Ascending aorta (tissue), 2 donors: ENCODE data around the gene PEX12. TPM values are rescaled to one million over a fixed set of nuclear protein-coding genes. Genes with fewer than 3 reads are reported as not detected.
"Not testable (repeated sequence)": the region's sequence is repeated elsewhere in the genome, so short reads cannot be mapped to it uniquely, and the experiment has no call there.

ENCODE experiments used
- DNase-seq, 2 donors: peaks; one replicate each; pipeline ENCODE4 v3.0.0-alpha.2; 2019; ENCODE audit warnings: low spot score in 2 of 2
- H3K27ac ChIP-seq, 2 donors: fragments of 200-600 bp; sonication (generic); one replicate each; pipeline ENCODE4 v1.5.1; 2016 to 2017; ENCODE audit warnings: mild to moderate bottlenecking in 1 of 2
- H3K27me3 ChIP-seq: fragments of 200-600 bp; sonication (generic); one replicate; pipeline ENCODE4 v1.5.1; 2017
- H3K36me3 ChIP-seq, 2 donors: fragments of 200-600 bp; sonication (generic); one replicate each; pipeline ENCODE4 v1.5.1; 2016
- H3K4me1 ChIP-seq, 2 donors: fragments of 200-600 bp; sonication (generic); one replicate each; pipeline ENCODE4 v1.5.1; 2016 to 2017; ENCODE audit warnings: mild to moderate bottlenecking in 1 of 2
- H3K4me3 ChIP-seq, 2 donors: fragments of 200-600 bp; sonication (generic); one replicate each; pipeline ENCODE4 v1.5.1; 2016 to 2017; ENCODE audit warnings: mild to moderate bottlenecking in 1 of 2
- H3K9me3 ChIP-seq, 2 donors: fragments of 200-600 bp; sonication (generic); one replicate each; pipeline ENCODE4 v1.5.1; 2016
- intact Hi-C: fragments of 100-400 bp; cut with DNase I; formaldehyde crosslinking; loops from one replicate; pipeline ENCODE4 v1.15.1; 2023
- total RNA-seq: library from RNA; depleted of rRNA; stranded (reverse); fragments of >200 nt; gene quantifications from one replicate; pipeline ENCODE4 v1.1.0, GENCODE V29; 2016
- TF ChIP-seq, protein P1 (sequence below), 3 experiments: fragments of 200-600 bp in 2 of 3; fragments of 450-650 bp in 1 of 3; sonication (generic) in 2 of 3; IDR thresholded peaks; one replicate each; pipeline ENCODE4 v1.5.1; 2016 to 2019; ENCODE audit warnings: antibody characterized with exemption in 3 of 3, mild to moderate bottlenecking in 1 of 3, moderate library complexity in 1 of 3

The PEX12 gene
- total RNA-seq, 1 donor from 2014 or later = 5.6 TPM

- no peaks in the 10 kb centered on the region for H3K27me3 ChIP-seq
- intact Hi-C loops = loop anchor here (10.0 kb wide), 1 partner anchor 362 kb away; no protein-coding TSS in a partner anchor
- no peaks in the 10 kb centered on the region for H3K9me3 ChIP-seq
- H3K36me3 ChIP-seq = no peaks in the 10 kb centered on the region
- peaks cover 0 to 2% of the 10 kb centered on the region in 2 donors for H3K4me1 ChIP-seq
- H3K27ac ChIP-seq = peak overlapping the region in 1 of 2 donors; percentile 0
- TF ChIP-seq, protein P1, sequence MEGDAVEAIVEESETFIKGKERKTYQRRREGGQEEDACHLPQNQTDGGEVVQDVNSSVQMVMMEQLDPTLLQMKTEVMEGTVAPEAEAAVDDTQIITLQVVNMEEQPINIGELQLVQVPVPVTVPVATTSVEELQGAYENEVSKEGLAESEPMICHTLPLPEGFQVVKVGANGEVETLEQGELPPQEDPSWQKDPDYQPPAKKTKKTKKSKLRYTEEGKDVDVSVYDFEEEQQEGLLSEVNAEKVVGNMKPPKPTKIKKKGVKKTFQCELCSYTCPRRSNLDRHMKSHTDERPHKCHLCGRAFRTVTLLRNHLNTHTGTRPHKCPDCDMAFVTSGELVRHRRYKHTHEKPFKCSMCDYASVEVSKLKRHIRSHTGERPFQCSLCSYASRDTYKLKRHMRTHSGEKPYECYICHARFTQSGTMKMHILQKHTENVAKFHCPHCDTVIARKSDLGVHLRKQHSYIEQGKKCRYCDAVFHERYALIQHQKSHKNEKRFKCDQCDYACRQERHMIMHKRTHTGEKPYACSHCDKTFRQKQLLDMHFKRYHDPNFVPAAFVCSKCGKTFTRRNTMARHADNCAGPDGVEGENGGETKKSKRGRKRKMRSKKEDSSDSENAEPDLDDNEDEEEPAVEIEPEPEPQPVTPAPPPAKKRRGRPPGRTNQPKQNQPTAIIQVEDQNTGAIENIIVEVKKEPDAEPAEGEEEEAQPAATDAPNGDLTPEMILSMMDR (IDR thresholded peaks at IDR 0.05) = no peak
- DNase-seq = no peak
- H3K4me3 ChIP-seq = no peak overlapping the region
Observed at GRCh38 chr17:35536664-35537171, 41.7 kb downstream of the PEX12 start.

DNA sequence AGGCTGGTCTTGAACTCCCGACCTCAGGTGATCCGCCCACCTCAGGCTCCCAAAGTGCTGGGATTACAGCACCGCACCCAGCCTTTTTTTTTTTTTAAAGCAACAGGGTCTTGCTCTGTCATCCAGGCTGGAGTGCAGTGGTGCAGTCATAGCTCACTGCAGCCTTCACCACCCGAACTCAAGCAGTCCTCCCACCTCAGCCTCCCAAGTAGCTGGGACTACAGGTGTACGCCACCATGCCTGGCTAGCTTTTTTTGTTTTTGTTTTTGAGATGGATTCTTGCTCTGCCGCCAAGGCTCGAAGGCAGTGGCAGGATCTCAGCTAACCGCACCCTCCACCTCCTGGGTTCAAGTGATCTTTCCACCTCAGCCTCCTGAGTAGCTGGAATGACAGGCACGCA, 43.0 kb downstream of the PEX12 start:
- intact Hi-C loops = loop anchor here (10.0 kb wide), 1 partner anchor 361 kb away; no protein-coding TSS in a partner anchor
- H3K4me3 ChIP-seq = peak overlapping the region in 1 of 2 donors; percentile 15
- H3K9me3 ChIP-seq, H3K27ac ChIP-seq, H3K27me3 ChIP-seq, H3K4me1 ChIP-seq, DNase-seq, H3K36me3 ChIP-seq: not testable (repeated sequence)

DNA sequence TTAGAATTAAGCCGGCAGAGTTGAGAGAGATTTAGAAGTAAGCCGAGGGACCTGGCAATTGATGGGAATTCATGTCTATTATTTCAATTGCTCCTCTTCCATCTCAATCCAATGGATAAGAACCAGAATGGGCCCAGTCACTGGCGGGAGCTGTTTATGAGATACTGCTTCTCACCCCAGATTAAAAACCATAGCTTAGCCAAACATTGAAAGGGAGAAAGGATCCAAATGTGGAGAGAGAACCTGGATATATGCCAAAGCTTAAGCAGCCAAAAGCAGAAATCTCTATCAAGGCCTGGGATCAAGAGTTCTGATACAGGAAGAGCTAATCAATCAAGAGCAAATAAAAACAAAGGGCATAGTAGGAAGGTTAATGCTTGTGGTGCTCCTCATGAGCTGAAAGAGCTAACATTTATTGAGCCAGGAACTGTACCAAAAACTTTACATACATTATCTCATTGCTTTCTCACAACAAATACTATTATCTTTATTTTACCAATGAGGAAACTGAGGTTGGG, 43.7 kb downstream of the PEX12 start:
- peaks cover 0 to under 1% of the 10 kb centered on the region in 2 donors for H3K4me1 ChIP-seq
- TF ChIP-seq, protein P1 (IDR thresholded peaks at IDR 0.05) = no peak
- H3K27me3 ChIP-seq = no peaks in the 10 kb centered on the region
- intact Hi-C loops = loop anchor here (10.0 kb wide), 1 partner anchor 360 kb away; no protein-coding TSS in a partner anchor
- no peaks in the 10 kb centered on the region for H3K9me3 ChIP-seq
- H3K36me3 ChIP-seq = no peaks in the 10 kb centered on the region
- no peak overlapping the region for H3K4me3 ChIP-seq
- DNase-seq = no peak
- H3K27ac ChIP-seq = no peak overlapping the region

DNA sequence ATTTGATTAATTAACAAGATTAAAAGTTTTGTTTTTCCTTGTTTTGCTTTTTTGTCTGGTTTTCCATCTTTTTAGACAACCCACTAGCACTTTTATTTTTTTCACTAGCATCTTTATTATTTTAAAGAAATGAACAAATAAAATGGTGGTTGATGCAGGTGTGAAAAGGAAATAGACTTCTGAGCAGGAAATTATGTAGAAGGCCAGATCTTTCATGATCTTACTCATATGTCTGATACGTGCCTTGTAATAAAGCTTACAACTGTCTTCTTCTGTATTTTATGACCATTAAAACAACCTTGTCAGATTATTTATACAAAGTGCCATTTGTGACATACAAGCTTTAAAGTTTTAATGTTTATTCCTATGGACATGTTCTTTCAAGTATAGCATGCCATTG, 47.2 kb downstream of the PEX12 start:
- Histone ChIP-seq H3K4me3 (no peak overlapping the region), H3K27me3 (no peaks in the 10 kb centered on the region), H3K27ac (no peak overlapping the region), H3K9me3 (no peaks in the 10 kb centered on the region), H3K4me1 (no peaks in the 10 kb centered on the region), H3K36me3 (no peaks in the 10 kb centered on the region)
- intact Hi-C loops = loop anchor here (10.0 kb wide), 1 partner anchor 356 kb away; no protein-coding TSS in a partner anchor
- TF ChIP-seq, protein P1 (IDR thresholded peaks at IDR 0.05) = no peak
- no peak for DNase-seq

DNA sequence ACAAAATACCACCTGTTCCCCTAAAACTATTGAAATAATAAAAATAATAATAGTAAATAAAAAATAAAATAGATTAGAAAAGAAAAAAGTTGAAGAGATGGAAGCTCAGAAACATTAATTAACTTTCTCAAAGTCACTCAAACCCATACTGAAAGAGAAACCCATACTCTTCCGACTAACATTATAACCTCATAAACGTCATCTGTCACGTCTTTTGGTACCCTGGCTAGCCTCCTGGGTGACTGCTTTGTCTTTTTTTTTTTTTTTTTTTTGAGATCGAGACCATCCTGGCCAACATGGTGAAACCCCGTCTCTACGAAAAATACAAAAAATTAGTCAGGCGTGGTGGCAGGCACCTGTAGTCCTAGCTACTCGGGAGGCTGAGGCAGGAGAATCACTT, 48.5 kb downstream of the PEX12 start:
- no peaks in the 10 kb centered on the region for H3K4me1 ChIP-seq
- no peaks in the 10 kb centered on the region for H3K9me3 ChIP-seq
- H3K27me3 ChIP-seq = no peaks in the 10 kb centered on the region
- no peak overlapping the region for H3K27ac ChIP-seq
- TF ChIP-seq, protein P1 (IDR thresholded peaks at IDR 0.05) = no peak
- no peak overlapping the region for H3K4me3 ChIP-seq
- DNase-seq = no peak
- intact Hi-C loops = loop anchor here (10.0 kb wide), 1 partner anchor 355 kb away; no protein-coding TSS in a partner anchor
- H3K36me3 ChIP-seq = no peaks in the 10 kb centered on the region

GRCh38 chr17:35529326-35529725, 49.0 kb downstream of the PEX12 start:
- intact Hi-C loops, H3K27me3 ChIP-seq, H3K9me3 ChIP-seq, DNase-seq, H3K4me1 ChIP-seq, H3K4me3 ChIP-seq, H3K36me3 ChIP-seq, H3K27ac ChIP-seq: not testable (repeated sequence)

Other genes starting within 250 kb of the PEX12 start
- 30.3 TPM for gene SLFN11, start 204.9 kb downstream of the PEX12 start, total RNA-seq
- 6.8 TPM for gene SLFN12, start 146.1 kb downstream of the PEX12 start, total RNA-seq
- gene SLFN13, start 129.8 kb downstream of the PEX12 start, total RNA-seq = 7.1 TPM
- gene SLFN12L, start 40.9 kb downstream of the PEX12 start, total RNA-seq = not detected
- not detected for gene SLFN14, start 17.8 kb downstream of the PEX12 start, total RNA-seq
- 59.5 TPM for gene AP2B1, start 8.8 kb upstream of the PEX12 start, total RNA-seq
- 9.9 TPM for gene RASL10B, start 153.1 kb upstream of the PEX12 start, total RNA-seq
- not detected for gene GAS2L2, start 174.7 kb upstream of the PEX12 start, total RNA-seq
- not detected for gene C17orf50, start 182.3 kb upstream of the PEX12 start, total RNA-seq
- gene MMP28, start 217.1 kb upstream of the PEX12 start, total RNA-seq = 44.6 TPM
- 49.6 TPM for gene TAF15, start 230.9 kb upstream of the PEX12 start, total RNA-seq